ENCODE measurements around the gene PPP1R1B.

DNA sequence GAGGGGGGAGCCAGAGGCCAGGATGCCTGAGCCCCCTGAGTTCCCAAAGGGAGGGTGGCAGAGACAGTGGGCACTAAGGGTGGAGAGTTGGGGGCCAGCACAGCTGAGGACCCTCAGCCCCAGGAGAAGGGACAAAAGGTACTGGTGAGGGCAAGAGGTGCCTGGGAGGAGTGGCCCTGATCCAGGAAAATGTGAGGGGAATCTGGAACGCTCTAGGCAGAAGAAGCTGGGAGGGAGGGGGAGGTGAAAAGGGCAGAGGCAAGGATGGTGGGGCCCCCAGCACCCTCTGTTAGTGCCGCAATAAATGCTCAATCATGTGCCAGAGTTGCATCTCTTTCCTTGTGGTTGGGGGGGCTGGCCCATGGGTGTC, 39.5 kb downstream of the PPP1R1B start:
- TF ChIP-seq EZH2phosphoT487 (IDR thresholded peaks at IDR 0.05; ENCODE audit: unreplicated experiment) (no peak), POLR2AphosphoS5 (IDR thresholded peaks at IDR 0.05; ENCODE audit: low read depth) (no peak), EZH2 (IDR thresholded peaks at IDR 0.05; ENCODE audit: low read depth, unreplicated experiment) (no peak), CREB1 (CRISPR knock-in tag; IDR thresholded peaks at IDR 0.05; ENCODE audit: low read depth) (no peak), ZNF331 (CRISPR knock-in tag; IDR thresholded peaks at IDR 0.05; ENCODE audit: low read depth) (no peak), STAT1 (IDR thresholded peaks at IDR 0.05; ENCODE audit: unreplicated experiment) (no peak), JUNB (IDR thresholded peaks at IDR 0.05; ENCODE audit: unreplicated experiment) (no peak), ZNF114 (CRISPR knock-in tag; IDR thresholded peaks at IDR 0.05) (no peak), NANOG (IDR thresholded peaks at IDR 0.05; ENCODE audit: borderline replicate concordance) (no peak)
- TF ChIP-seq, protein P1, sequence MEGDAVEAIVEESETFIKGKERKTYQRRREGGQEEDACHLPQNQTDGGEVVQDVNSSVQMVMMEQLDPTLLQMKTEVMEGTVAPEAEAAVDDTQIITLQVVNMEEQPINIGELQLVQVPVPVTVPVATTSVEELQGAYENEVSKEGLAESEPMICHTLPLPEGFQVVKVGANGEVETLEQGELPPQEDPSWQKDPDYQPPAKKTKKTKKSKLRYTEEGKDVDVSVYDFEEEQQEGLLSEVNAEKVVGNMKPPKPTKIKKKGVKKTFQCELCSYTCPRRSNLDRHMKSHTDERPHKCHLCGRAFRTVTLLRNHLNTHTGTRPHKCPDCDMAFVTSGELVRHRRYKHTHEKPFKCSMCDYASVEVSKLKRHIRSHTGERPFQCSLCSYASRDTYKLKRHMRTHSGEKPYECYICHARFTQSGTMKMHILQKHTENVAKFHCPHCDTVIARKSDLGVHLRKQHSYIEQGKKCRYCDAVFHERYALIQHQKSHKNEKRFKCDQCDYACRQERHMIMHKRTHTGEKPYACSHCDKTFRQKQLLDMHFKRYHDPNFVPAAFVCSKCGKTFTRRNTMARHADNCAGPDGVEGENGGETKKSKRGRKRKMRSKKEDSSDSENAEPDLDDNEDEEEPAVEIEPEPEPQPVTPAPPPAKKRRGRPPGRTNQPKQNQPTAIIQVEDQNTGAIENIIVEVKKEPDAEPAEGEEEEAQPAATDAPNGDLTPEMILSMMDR (conservative IDR thresholded peaks at IDR 0.05; ENCODE audit: low read depth in 2 of 2), result no peak
- TF ChIP-seq, protein P2, sequence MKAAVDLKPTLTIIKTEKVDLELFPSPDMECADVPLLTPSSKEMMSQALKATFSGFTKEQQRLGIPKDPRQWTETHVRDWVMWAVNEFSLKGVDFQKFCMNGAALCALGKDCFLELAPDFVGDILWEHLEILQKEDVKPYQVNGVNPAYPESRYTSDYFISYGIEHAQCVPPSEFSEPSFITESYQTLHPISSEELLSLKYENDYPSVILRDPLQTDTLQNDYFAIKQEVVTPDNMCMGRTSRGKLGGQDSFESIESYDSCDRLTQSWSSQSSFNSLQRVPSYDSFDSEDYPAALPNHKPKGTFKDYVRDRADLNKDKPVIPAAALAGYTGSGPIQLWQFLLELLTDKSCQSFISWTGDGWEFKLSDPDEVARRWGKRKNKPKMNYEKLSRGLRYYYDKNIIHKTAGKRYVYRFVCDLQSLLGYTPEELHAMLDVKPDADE (IDR thresholded peaks at IDR 0.05), result no peak
- TF ChIP-seq, protein P3, sequence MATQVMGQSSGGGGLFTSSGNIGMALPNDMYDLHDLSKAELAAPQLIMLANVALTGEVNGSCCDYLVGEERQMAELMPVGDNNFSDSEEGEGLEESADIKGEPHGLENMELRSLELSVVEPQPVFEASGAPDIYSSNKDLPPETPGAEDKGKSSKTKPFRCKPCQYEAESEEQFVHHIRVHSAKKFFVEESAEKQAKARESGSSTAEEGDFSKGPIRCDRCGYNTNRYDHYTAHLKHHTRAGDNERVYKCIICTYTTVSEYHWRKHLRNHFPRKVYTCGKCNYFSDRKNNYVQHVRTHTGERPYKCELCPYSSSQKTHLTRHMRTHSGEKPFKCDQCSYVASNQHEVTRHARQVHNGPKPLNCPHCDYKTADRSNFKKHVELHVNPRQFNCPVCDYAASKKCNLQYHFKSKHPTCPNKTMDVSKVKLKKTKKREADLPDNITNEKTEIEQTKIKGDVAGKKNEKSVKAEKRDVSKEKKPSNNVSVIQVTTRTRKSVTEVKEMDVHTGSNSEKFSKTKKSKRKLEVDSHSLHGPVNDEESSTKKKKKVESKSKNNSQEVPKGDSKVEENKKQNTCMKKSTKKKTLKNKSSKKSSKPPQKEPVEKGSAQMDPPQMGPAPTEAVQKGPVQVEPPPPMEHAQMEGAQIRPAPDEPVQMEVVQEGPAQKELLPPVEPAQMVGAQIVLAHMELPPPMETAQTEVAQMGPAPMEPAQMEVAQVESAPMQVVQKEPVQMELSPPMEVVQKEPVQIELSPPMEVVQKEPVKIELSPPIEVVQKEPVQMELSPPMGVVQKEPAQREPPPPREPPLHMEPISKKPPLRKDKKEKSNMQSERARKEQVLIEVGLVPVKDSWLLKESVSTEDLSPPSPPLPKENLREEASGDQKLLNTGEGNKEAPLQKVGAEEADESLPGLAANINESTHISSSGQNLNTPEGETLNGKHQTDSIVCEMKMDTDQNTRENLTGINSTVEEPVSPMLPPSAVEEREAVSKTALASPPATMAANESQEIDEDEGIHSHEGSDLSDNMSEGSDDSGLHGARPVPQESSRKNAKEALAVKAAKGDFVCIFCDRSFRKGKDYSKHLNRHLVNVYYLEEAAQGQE (IDR thresholded peaks at IDR 0.05; ENCODE audit: unreplicated experiment), result no peak
- TF ChIP-seq, protein P4, sequence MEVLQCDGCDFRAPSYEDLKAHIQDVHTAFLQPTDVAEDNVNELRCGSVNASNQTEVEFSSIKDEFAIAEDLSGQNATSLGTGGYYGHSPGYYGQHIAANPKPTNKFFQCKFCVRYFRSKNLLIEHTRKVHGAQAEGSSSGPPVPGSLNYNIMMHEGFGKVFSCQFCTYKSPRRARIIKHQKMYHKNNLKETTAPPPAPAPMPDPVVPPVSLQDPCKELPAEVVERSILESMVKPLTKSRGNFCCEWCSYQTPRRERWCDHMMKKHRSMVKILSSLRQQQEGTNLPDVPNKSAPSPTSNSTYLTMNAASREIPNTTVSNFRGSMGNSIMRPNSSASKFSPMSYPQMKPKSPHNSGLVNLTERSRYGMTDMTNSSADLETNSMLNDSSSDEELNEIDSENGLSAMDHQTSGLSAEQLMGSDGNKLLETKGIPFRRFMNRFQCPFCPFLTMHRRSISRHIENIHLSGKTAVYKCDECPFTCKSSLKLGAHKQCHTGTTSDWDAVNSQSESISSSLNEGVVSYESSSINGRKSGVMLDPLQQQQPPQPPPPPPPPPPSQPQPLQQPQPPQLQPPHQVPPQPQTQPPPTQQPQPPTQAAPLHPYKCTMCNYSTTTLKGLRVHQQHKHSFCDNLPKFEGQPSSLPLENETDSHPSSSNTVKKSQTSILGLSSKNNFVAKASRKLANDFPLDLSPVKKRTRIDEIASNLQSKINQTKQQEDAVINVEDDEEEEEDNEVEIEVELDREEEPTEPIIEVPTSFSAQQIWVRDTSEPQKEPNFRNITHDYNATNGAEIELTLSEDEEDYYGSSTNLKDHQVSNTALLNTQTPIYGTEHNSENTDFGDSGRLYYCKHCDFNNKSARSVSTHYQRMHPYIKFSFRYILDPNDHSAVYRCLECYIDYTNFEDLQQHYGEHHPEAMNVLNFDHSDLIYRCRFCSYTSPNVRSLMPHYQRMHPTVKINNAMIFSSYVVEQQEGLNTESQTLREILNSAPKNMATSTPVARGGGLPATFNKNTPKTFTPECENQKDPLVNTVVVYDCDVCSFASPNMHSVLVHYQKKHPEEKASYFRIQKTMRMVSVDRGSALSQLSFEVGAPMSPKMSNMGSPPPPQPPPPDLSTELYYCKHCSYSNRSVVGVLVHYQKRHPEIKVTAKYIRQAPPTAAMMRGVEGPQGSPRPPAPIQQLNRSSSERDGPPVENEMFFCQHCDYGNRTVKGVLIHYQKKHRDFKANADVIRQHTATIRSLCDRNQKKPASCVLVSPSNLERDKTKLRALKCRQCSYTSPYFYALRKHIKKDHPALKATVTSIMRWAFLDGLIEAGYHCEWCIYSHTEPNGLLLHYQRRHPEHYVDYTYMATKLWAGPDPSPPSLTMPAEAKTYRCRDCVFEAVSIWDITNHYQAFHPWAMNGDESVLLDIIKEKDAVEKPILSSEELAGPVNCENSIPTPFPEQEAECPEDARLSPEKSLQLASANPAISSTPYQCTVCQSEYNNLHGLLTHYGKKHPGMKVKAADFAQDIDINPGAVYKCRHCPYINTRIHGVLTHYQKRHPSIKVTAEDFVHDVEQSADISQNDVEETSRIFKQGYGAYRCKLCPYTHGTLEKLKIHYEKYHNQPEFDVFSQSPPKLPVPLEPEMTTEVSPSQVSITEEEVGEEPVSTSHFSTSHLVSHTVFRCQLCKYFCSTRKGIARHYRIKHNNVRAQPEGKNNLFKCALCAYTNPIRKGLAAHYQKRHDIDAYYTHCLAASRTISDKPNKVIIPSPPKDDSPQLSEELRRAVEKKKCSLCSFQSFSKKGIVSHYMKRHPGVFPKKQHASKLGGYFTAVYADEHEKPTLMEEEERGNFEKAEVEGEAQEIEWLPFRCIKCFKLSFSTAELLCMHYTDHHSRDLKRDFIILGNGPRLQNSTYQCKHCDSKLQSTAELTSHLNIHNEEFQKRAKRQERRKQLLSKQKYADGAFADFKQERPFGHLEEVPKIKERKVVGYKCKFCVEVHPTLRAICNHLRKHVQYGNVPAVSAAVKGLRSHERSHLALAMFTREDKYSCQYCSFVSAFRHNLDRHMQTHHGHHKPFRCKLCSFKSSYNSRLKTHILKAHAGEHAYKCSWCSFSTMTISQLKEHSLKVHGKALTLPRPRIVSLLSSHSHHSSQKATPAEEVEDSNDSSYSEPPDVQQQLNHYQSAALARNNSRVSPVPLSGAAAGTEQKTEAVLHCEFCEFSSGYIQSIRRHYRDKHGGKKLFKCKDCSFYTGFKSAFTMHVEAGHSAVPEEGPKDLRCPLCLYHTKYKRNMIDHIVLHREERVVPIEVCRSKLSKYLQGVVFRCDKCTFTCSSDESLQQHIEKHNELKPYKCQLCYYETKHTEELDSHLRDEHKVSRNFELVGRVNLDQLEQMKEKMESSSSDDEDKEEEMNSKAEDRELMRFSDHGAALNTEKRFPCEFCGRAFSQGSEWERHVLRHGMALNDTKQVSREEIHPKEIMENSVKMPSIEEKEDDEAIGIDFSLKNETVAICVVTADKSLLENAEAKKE (CRISPR knock-in tag; IDR thresholded peaks at IDR 0.05), result no peak

All from GM23338 (cell line).